22Rv1 (cell line): ENCODE results near the gene GON4L.
"Not testable (repeated sequence)": the region's sequence is repeated elsewhere in the genome, so short reads cannot be mapped to it uniquely, and the experiment has no call there.

Experiments used
- CTCF ChIP-seq: fragments of 450-650 bp; IDR thresholded peaks from 2 replicates; pipeline ENCODE4 v1.5.1; 2017; ENCODE audit warnings: mild to moderate bottlenecking
- ZFX ChIP-seq: fragments of 450-650 bp; IDR thresholded peaks from 2 replicates; pipeline ENCODE4 v1.6.1; 2017; ENCODE audit warnings: antibody characterized with exemption, borderline replicate concordance

- TF ChIP-seq CTCF, ZFX: not testable (repeated sequence)
These were observed 61.4 kb downstream of the GON4L start for GRCh38 chr1:155795618-155796017.
